GM18505 (cell line): ENCODE data around the gene TWIST2.

ENCODE experiments used
- ATAC-seq: cut with Tn5 transposase; IDR thresholded peaks from one replicate; pipeline ENCODE4 v1.9.1; 2021; ENCODE audit not compliant: unreplicated experiment
- POLR2A ChIP-seq: IDR thresholded peaks from 4 replicates; pipeline ENCODE4 v1.6.1; 2011; ENCODE audit warnings: borderline replicate concordance; ENCODE audit not compliant: insufficient read depth, insufficient read length; ENCODE audit errors: extremely low read depth

TWIST2 gene

GRCh38 chr2:238927746-238928519, 80.0 kb downstream of the TWIST2 start:
- no peak for TF ChIP-seq POLR2A

GRCh38 chr2:238928520-238929241, 80.8 kb downstream of the TWIST2 start:
- ATAC-seq = no peak

More at GRCh38 chr2:238927746-238928519, 80.0 kb downstream of the TWIST2 start:
- ATAC-seq = no peak

DNA sequence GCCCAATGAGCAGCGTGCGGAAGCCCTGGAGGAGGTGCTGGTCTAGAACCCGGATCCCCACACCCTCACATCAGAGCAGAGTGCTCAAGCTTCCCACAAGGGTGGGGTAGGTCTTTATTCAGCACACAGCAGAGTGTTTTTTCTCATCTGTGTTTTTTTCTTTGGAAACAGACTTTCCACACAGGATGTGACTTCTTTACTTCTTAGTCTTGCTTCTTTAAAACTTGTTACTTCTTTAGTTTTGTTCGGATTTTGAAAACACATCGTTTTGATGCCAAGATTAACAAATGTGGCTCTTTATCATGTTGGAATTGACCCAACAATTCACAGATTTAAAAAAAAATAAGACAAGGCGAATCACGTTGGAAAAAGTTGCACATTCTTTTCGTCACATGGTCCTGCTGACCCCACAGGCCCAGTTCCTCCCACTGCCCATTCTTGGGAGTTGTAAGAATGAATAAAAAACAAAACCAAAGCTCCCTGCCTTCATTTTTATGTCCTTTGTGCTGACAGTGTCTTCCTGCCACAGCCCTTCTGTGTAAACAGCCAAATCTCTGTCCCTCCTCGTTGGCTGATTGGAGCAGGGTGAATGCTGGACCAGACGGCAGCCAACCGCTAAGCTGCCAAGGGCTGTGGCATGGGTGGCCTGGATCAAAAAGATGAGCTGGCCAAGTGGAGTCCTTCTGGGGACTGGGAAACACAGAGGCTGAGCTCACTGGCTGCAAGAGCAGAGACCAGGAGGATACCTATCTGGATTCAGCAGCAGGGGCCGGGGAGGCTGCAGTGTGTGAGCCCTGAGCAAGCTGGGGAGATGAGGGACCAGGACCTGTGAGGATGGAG, 81.6 kb downstream of the TWIST2 start:
- ATAC-seq = no peak
- TF ChIP-seq POLR2A = no peak

More at GRCh38 chr2:238928520-238929241, 80.8 kb downstream of the TWIST2 start:
- TF ChIP-seq POLR2A = no peak

DNA sequence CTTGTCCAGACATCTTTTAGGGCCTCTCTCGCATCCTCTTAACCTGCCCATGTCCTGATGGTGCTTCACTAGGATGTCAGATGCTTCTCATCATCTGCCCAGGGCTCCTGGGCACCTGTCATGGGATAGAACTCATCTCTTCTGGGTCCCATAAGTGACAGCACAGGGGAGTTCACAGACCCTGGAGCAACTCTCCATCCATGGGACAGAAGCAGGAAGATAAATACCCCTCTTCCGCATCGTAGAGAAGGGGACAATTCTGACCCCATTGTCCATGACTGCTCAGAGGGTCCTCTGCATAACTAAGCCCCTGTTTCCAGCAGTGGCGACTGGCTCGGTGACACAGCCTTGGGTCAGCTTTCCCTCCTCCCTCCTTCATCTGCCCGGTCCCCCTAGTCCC, 82.3 kb downstream of the TWIST2 start:
- ATAC-seq = no peak
- TF ChIP-seq POLR2A = no peak

DNA sequence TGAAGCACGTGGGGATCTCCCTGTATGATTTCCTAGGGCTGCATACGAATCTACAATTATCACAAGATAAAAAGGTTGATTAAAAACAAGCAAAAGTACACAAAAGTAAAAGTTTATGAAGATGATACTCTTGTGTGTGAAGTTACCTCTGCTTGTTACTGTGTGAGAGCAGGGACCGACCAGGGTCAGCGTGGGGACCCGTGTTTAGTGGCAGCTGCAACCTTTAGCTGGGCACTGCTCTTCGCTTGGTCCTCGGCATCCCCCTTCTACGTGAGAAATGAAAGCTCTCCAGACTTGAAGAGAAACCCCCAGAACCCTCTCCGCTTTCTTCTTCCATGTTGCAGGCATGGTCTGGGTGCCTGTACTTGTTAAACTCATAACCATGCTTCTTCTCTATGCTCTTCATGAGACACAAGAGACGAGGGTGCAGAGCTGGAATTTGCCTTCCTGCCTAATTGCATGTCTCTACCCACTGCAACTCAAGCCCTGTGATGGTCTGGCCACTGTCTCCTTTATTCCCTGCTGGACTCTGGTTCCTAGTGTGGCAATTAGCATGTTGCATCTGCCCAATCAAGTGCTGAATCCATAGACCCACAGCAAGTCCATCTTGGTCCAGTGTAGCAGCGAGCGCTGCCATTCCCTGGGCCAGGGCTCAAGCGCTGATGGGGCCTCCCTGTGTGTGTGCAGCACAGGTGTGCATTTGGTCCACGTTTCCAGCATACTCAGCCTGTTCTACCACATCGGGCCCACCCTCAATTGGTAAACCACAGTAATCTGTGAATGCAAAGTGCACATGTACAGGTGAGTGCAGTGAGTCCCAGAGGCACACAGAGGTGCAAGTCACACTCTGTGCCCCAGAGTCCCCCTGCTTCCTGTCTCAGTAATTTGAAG, 88.5 kb downstream of the TWIST2 start:
- ATAC-seq = no peak

DNA sequence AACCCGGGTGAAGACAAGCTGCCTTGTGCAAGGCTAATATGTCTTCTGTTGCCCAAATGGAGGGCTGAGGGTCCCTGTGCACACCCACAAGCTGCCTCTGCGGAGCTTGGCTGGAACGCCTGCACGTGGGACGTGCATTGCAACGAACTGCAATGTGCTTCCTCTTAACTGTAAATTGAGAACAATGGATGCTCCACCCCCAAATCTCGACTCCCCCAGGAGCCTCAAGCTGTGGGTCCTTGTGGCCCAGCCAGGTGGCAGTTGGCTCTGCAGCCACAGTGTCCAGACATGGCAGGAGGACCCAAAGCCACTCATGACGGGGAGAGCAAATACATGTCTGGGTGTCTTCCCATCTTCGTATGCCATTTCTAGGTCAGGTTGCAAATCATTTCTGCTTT, 90.1 kb downstream of the TWIST2 start:
- no peak for TF ChIP-seq POLR2A
- no peak for ATAC-seq

More for the DNA sequence above, 88.5 kb downstream of the TWIST2 start:
- TF ChIP-seq POLR2A = no peak

DNA sequence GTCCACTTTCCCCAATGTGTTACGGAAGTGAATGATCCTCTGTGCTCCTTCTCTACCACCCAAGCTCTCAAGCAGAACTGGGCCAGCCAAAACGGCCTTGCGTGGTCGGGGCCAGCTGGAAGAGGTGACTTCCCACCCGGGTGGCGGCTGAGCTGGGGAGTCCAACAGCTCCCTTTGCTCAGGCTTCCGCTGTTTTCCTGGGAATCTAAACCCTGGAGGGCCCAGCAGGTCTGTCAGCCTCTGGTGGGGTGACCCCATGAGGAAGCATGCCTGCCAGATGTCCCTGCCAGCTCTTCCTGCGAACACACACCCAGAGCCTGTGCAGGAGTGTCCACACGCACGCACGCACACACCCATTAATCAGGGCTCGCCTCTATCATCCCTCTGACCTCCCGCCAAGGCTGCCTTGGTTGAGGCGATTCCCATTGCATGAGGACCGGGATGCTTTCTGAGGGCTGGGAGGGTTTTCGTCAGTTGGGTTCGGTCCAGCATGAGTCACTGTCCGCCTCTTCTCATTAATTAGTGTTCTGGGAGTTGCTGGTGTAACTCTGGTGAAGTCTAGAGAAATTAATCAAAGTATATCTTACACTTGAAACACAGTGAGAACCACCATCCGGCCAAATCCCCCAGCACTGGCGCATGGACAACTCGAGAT, 90.6 kb downstream of the TWIST2 start:
- no peak for ATAC-seq
- TF ChIP-seq POLR2A = no peak

DNA sequence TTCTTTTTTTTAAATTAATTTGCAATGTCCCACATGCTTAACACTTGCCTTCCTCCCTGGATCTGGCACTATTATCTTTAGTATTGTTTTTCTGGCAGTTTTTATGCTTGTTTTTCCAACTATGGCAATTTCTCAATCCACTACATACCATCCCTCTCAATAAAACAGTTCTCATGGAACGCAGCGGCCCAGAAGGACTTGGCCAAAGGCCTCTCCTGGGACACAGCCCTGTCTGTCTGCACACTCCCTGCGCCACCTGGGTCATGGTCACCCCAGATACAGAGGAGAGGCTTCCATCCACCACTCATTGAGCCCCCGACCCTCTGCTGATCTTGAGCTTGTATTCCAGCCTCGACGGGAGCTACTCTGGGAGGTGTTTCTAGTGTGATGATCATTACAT, 91.2 kb downstream of the TWIST2 start:
- ATAC-seq = no peak
- no peak for TF ChIP-seq POLR2A

DNA sequence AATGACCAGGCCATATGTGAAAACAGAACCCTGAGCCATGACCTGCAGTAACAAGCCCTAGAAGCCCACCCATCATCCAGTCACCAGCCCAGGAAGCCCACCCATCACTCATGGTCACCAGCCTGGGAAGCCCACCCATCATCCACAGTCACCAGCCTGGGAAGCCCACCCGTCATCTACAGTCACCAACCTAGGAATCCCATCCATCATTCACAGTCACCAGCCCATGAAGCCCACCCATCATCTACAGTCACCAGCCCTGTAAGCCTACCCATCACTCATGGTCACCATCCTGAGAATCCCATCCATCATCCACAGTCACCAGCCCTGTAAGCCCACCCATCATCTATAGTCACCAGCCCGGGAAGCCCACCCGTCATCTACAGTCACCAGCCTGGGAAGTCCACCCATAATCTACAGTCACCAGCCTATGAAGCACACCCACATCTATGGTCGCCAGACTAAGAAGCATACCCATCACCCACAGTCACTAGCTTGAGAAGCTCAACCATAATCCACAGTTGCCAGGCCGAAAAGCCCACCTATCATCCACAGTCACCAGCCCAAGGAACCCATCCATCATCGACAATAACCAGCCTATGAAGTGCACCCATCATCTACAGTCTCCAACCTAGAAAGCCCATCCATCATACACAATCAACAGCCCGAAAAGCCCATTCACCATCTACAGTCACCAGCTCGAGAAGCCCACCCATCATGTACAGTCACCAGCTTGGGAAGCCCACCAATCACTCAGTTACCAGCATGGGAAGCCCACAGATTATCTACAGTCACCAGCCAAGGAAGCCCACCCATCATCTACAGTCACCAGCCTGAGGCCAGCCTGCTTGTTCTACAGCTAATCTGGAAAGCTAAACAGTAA, 91.9 kb downstream of the TWIST2 start:
- no peak for TF ChIP-seq POLR2A
- no peak for ATAC-seq

DNA sequence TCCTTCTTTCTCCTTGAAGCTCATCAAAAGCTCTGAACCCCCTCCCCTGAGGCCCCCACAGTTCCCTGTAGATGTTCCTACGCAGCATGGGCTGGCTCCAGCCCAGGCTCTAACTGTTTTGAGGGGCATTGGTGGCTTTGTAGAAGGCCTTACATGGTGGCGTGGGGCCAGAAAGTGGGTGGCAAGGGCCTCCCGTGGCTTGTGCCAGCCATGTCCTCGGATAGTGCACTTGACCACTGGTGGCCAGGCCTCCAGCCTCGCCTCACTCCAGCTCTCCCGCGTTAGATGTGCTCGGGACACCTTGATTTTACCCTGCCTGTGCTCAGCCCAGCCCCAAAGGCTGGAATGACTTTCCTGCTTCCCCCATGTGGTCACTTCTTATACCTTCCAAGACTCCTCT, 92.9 kb downstream of the TWIST2 start:
- no peak for ATAC-seq
- no peak for TF ChIP-seq POLR2A

DNA sequence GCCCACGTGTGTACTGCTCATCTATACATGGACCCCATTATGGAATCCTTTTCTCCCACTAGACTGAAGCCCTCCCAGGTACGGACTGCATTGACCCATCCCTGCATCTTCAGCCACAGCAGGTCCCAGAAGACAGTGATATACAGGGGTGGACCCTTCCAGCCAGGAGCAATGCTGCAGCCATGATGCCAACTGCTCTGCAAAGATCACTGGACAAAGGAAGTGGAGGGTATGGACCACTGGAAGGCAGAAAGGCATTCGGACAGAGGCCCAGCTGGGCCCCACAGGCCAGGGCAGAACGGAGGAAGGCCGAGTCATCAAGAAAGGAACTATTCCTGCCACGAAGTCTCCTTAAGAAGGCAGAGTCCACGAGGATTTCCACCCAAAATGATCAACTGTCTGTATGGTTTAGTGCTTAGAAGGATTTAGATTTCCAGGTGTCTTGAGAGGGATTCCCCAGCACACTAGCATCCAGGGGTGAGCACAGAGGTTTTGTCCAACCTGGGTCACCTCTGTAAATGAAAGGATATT, 93.4 kb downstream of the TWIST2 start:
- TF ChIP-seq POLR2A = no peak
- ATAC-seq = no peak
